ENCODE measurements around the gene AMD1.

DNA sequence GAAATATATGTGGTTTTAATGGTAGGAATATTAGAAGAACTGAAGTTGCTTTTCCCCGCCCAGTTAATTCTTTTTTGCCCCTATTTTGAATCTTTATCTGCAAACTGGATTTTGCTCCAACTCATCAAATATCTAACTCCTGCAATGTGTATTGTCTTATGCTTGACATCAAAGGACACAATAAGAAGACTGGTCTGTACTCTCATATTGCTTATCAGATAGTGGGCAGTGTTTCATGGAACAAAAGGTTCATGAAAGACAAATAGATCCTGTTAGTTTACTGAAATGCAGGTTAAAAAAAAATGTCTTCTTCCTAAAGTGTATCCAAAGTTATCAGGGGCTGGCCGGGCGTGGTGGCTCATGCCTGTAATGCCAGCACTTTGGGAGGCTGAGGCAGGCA lies 56.2 kb downstream of the AMD1 start:
- no peak for TF ChIP-seq EZH2 (IDR thresholded peaks at IDR 0.05; ENCODE audit: borderline replicate concordance, low read length)
- TF ChIP-seq, protein P1, sequence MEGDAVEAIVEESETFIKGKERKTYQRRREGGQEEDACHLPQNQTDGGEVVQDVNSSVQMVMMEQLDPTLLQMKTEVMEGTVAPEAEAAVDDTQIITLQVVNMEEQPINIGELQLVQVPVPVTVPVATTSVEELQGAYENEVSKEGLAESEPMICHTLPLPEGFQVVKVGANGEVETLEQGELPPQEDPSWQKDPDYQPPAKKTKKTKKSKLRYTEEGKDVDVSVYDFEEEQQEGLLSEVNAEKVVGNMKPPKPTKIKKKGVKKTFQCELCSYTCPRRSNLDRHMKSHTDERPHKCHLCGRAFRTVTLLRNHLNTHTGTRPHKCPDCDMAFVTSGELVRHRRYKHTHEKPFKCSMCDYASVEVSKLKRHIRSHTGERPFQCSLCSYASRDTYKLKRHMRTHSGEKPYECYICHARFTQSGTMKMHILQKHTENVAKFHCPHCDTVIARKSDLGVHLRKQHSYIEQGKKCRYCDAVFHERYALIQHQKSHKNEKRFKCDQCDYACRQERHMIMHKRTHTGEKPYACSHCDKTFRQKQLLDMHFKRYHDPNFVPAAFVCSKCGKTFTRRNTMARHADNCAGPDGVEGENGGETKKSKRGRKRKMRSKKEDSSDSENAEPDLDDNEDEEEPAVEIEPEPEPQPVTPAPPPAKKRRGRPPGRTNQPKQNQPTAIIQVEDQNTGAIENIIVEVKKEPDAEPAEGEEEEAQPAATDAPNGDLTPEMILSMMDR (conservative IDR thresholded peaks at IDR 0.05 in 1 of 2, IDR thresholded peaks at IDR 0.05 in 1 of 2; ENCODE audit: extremely low read depth in 1 of 2, insufficient read depth in 1 of 2, low read depth in 1 of 2, low read length in 2 of 2), result no peak

Measured in mammary epithelial cell (primary cell).